LNCAP (cell line): ENCODE measurements around the gene DVL2.
A peak's percentile ranks its signal among the peaks of the same experiment; 100 is the strongest.

Experiments
- CTCF ChIP-seq: fragments of 450-650 bp; IDR thresholded peaks from 2 replicates; pipeline ENCODE4 v1.5.1; 2017; ENCODE audit warnings: mild to moderate bottlenecking

DVL2 gene

GRCh38 chr17:7222093-7222971 lies 12.0 kb downstream of the DVL2 start:
- no peak for TF ChIP-seq CTCF

GRCh38 chr17:7221278-7222092 lies 12.8 kb downstream of the DVL2 start:
- TF ChIP-seq CTCF, result no peak

- TF ChIP-seq CTCF, result peak; percentile 50; the same call in 1 of the 2 replicates
Measured at GRCh38 chr17:7220593-7221277, 13.6 kb downstream of the DVL2 start.

GRCh38 chr17:7219812-7220592 lies 14.3 kb downstream of the DVL2 start, which contains the start of the genes ACADVL and DLG4:
TSS of gene ACADVL (plus strand) at chr17:7219938. CDS start at chr17:7219985, 47 bp downstream.
TSS of gene DLG4 (minus strand) at chr17:7219836.
- TF ChIP-seq CTCF, result no peak

GRCh38 chr17:7219229-7219811 lies 15.0 kb downstream of the DVL2 start:
- no peak for TF ChIP-seq CTCF

- no peak for TF ChIP-seq CTCF
Measured at GRCh38 chr17:7218758-7219157, 15.6 kb downstream of the DVL2 start.
